HepG2 (cell line): ENCODE results near the gene FHL3. TPM values are rescaled to one million over a fixed set of nuclear protein-coding genes. Genes with fewer than 3 reads are reported as not detected.

Experiments used
- ATAC-seq: fragments of 200-7000 bp; cut with Tn5 transposase; 3 replicates; pipeline ENCODE4 v1.9.1; 2020; ENCODE audit warnings: mild to moderate bottlenecking, moderate library complexity
- BruUV-seq: library from RNA; stranded (reverse); fragments of 400-500 nt; replicated peaks from 2 replicates; lab custom pipeline; 2021; lab: Mats Ljungman, UMichigan
- CTCF ChIA-PET: fragments of 300-600 bp; formaldehyde crosslinking; extraction: SDS; loops from one replicate; lab custom pipeline; 2021; ENCODE audit warnings: low total read pairs, inconsistent platforms, low intra/inter-chr PET ratio; lab: Yijun Ruan, JAX
- POLR2A ChIA-PET: fragments of 350-600 bp; sonication (Branson Sonifier 250); formaldehyde crosslinking; loops from one replicate; lab custom pipeline; 2020; ENCODE audit warnings: antibody characterized with exemption, inconsistent platforms; lab: Yijun Ruan, JAX
- DNase-seq: peaks from one replicate; pipeline ENCODE4 v3.0.0-alpha.2; 2015; ENCODE audit warnings: low spot score
- FAIRE-seq: peaks from 3 replicates; lab custom pipeline; 2011; peaks lifted over from hg19 to GRCh38; lab: Jason Lieb, UNC
- H2AFZ ChIP-seq: one replicate; pipeline ENCODE4 v1.6.1; 2011; ENCODE audit warnings: low read length, inconsistent platforms
- H3K27ac ChIP-seq: fragments of 300-600 bp; 3 replicates; pipeline ENCODE4 v1.8.0; 2011; ENCODE audit warnings: mixed run types, mild to moderate bottlenecking, mixed read lengths, low read length, inconsistent platforms; ENCODE audit not compliant: insufficient read depth; ENCODE audit errors: extremely low read length
- H3K27me3 ChIP-seq, 2 experiments: fragments of 200-600 bp in 1 of 2; 2 replicates in 1 of 2; 3 replicates in 1 of 2; pipeline versions ENCODE4 v1.6.0 to v1.8.0; 2011; ENCODE audit warnings: low read length in 2 of 2, mild to moderate bottlenecking in 2 of 2, moderate library complexity in 2 of 2, inconsistent platforms in 1 of 2; ENCODE audit not compliant: insufficient read depth in 2 of 2, control insufficient read depth in 1 of 2
- H3K36me3 ChIP-seq, 2 experiments: fragments of 200-600 bp in 1 of 2; replicated peaks in 1 of 2; 2 replicates in 1 of 2; 3 replicates in 1 of 2; pipeline versions ENCODE4 v1.5.1 to v1.8.0; 2011; ENCODE audit warnings: low read length in 2 of 2, inconsistent platforms in 1 of 2; ENCODE audit not compliant: insufficient read depth in 2 of 2, control insufficient read depth in 1 of 2
- H3K4me1 ChIP-seq: 2 replicates; pipeline ENCODE4 v1.5.1; 2012; ENCODE audit warnings: low read length, inconsistent platforms; ENCODE audit not compliant: insufficient read depth
- H3K4me2 ChIP-seq: 2 replicates; pipeline ENCODE4 v1.6.0; 2011; ENCODE audit warnings: low read depth, low read length, inconsistent platforms
- H3K4me3 ChIP-seq, 3 experiments: fragments of 200-600 bp in 1 of 3; sonication (generic), shearing (Covaris generic) in 1 of 3; replicated peaks in 1 of 3; 2 replicates each; pipeline ENCODE4 v1.5.1; 2011 to 2016; ENCODE audit warnings: low read length in 3 of 3, inconsistent platforms in 2 of 3, low read depth in 2 of 3, mild to moderate bottlenecking in 2 of 3, control low read depth in 1 of 3, mixed read lengths in 1 of 3; ENCODE audit not compliant: insufficient read depth in 1 of 3
- H3K79me2 ChIP-seq: one replicate; pipeline ENCODE4 v1.6.1; 2011; ENCODE audit warnings: low read length, inconsistent platforms; ENCODE audit not compliant: insufficient read depth
- H3K9ac ChIP-seq: 2 replicates; pipeline ENCODE4 v1.6.0; 2011; ENCODE audit warnings: mild to moderate bottlenecking, low read depth, low read length, inconsistent platforms; ENCODE audit not compliant: insufficient read depth
- H3K9me3 ChIP-seq: 2 replicates; pipeline ENCODE4 v1.5.1; 2012; ENCODE audit warnings: mild to moderate bottlenecking, low read length
- H4K20me1 ChIP-seq: 2 replicates; pipeline ENCODE4 v1.6.0; 2011; ENCODE audit warnings: inconsistent platforms, mild to moderate bottlenecking, low read length, moderate library complexity; ENCODE audit not compliant: insufficient read depth
- MZF1 ChIP-seq: sonication (generic); formaldehyde crosslinking; IDR thresholded peaks from 2 replicates; pipeline ENCODE4 v1.8.1; 2023; ENCODE audit warnings: mild to moderate bottlenecking, missing genetic modification reagents, borderline replicate concordance
- PHF8 ChIP-seq: sonication (generic); formaldehyde crosslinking; IDR thresholded peaks from 2 replicates; pipeline ENCODE4 v1.5.0; 2020; ENCODE audit warnings: missing genetic modification reagents
- SMC3 ChIP-seq: IDR thresholded peaks from 2 replicates; pipeline ENCODE4 v1.6.1; 2011; ENCODE audit warnings: low read length, improper control_type of control experiment
- ZFP37 ChIP-seq: sonication (generic); formaldehyde crosslinking; IDR thresholded peaks from 2 replicates; pipeline ENCODE4 v1.4.0; 2020; ENCODE audit warnings: missing genetic modification reagents, borderline replicate concordance
- ZFP90 ChIP-seq: sonication (generic); formaldehyde crosslinking; IDR thresholded peaks from 2 replicates; pipeline ENCODE4 v1.8.0; 2022; ENCODE audit warnings: missing genetic modification reagents, mild to moderate bottlenecking, inconsistent platforms, borderline replicate concordance
- ZMYM3 ChIP-seq: sonication (generic); formaldehyde crosslinking; IDR thresholded peaks from 2 replicates; pipeline ENCODE4 v1.5.1; 2020; ENCODE audit warnings: mild to moderate bottlenecking, missing genetic modification reagents
- ZNF256 ChIP-seq: sonication (generic); formaldehyde crosslinking; conservative IDR thresholded peaks from 2 replicates; pipeline ENCODE4 v1.4.0; 2020; ENCODE audit warnings: missing genetic modification reagents
- ZNF296 ChIP-seq: sonication (generic); formaldehyde crosslinking; conservative IDR thresholded peaks from 2 replicates; pipeline ENCODE4 v1.5.0; 2020; ENCODE audit warnings: mild to moderate bottlenecking, missing genetic modification reagents
- ZNF335 ChIP-seq: sonication (generic); formaldehyde crosslinking; IDR thresholded peaks from 2 replicates; pipeline ENCODE4 v1.4.0; 2020; ENCODE audit warnings: missing genetic modification reagents
- ZNF414 ChIP-seq: sonication (generic); formaldehyde crosslinking; IDR thresholded peaks from 2 replicates; pipeline ENCODE4 v1.5.0; 2020; ENCODE audit warnings: missing genetic modification reagents
- ZNF510 ChIP-seq: sonication (generic); formaldehyde crosslinking; IDR thresholded peaks from 2 replicates; pipeline ENCODE4 v1.4.0; 2020; ENCODE audit warnings: low read depth, mild to moderate bottlenecking, missing genetic modification reagents
- ZNF512 ChIP-seq: sonication (generic); formaldehyde crosslinking; IDR thresholded peaks from 2 replicates; pipeline ENCODE4 v1.4.0; 2020; ENCODE audit warnings: mild to moderate bottlenecking, missing genetic modification reagents
- ZNF878 ChIP-seq: sonication (generic); formaldehyde crosslinking; IDR thresholded peaks from 2 replicates; pipeline ENCODE4 v1.8.1; 2023; ENCODE audit warnings: mild to moderate bottlenecking, missing genetic modification reagents, moderate library complexity
- WGBS: methylation state at CpG from one replicate; pipeline ENCODE4 v1.1.6; 2017; ENCODE audit warnings: low lambda C conversion rate; 5-methylcytosine and 5-hydroxymethylcytosine counted together
- in situ Hi-C: cut with HindIII; loops from 2 replicates; pipeline ENCODE4 v1.10.0; 2017; ENCODE audit warnings: low pct_unique_long_range_greater_than_20kb; ENCODE audit not compliant: extremely low pct_ligation_motif_present
- intact Hi-C: fragments of 100-400 bp; cut with micrococcal nuclease; formaldehyde crosslinking; loops from one replicate; pipeline ENCODE4 v1.10.0; 2022; ENCODE audit not compliant: unreplicated experiment
- polyA plus RNA-seq, 8 experiments: library from polyadenylated mRNA; depleted of rRNA in 3 of 8; stranded (reverse) in 7 of 8; unstranded in 1 of 8; fragments of >200 nt; fragmentation: Illumina TruSeq in 4 of 8; extraction: Trizol in 4 of 8; gene quantifications; 2 replicates each; pipeline versions ENCODE4 v1.2.1 to v1.2.3, GENCODE V29; 2011 to 2016; ENCODE audit warnings: low read depth in 4 of 8, missing spikeins in 1 of 8, mixed read lengths in 1 of 8; ENCODE audit not compliant: insufficient read depth in 1 of 8
- total RNA-seq, 5 experiments: library from RNA; depleted of rRNA; stranded (reverse); fragments of >200 nt; fragmentation: Illumina TruSeq; extraction: Trizol; gene quantifications; 2 replicates each; pipeline ENCODE4 v1.2.3, GENCODE V29; 2016; ENCODE audit warnings: low read depth in 1 of 5
- TF ChIP-seq, protein P1 (sequence below), 2 experiments: sonication (generic) in 1 of 2; formaldehyde crosslinking in 1 of 2; IDR thresholded peaks; 2 replicates each; pipeline versions ENCODE4 v1.6.1 to v1.9.0; 2014 to 2022; ENCODE audit warnings: antibody characterized with exemption in 1 of 2, borderline replicate concordance in 1 of 2, inconsistent platforms in 1 of 2, low read depth in 1 of 2, missing genetic modification reagents in 1 of 2

Gene FHL3
- total and polyA plus RNA-seq, 2 of the 13 experiments (the other 11 are each of a cell fraction or from before 2014, with no cell fraction given), result 2.8 to 6.6 TPM

DNA sequence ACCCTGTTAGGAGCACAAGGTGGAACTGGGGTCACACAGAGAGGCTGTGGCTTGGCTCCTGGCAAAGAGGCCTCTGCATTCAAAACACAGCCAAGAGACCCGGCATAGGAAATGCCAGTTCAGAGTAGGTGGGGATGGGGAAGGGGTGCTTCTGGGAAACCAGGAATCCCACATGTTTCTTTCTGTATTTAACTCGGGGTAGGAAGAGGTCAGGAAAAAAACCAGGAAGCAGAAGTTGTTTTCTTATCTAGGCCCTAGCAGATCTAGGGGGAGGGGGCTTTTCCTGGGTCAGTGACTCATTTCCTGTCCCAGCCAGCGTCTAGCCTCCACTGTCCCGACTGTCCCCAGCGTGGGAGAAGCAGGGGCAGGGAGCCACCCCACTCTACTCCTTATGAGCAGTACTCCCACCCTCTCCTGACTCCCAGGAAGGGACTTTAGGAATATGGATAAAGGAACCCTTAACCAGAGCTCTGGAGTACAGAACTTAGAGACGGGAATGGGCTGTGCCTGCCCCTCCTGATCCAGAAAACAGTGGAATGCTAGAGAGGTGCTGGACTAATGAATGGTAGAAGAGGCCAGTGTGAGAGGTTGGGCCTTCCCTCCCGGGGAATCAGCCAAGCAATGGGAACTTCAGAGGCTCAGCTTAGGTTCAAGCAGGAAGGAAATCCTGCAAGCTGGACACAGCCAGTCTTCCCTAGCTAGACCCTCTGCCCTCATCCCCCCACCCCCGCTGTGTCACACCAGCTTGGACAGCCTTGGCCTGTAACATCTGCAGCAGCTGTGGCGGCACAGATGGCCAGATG, 5.7 kb downstream of the FHL3 start:
- peak; percentile 34 for FAIRE-seq
- ATAC-seq, result peak; percentile 61
- no peak overlapping the region for H2AFZ ChIP-seq
- in situ Hi-C loops (no loop called here), intact Hi-C loops (no loop called here)
- peaks cover 19% of the 10 kb centered on the region for H3K79me2 ChIP-seq
- H3K9me3 ChIP-seq, result no peaks in the 10 kb centered on the region
- 18% methylated on average over 9 of the region's 9 CpGs for WGBS
- H4K20me1 ChIP-seq, result no peaks in the 10 kb centered on the region
- CTCF ChIA-PET, result no interaction called here
- DNase-seq, result peak; percentile 75
- H3K27me3 ChIP-seq, result no peaks in the 10 kb centered on the region; a peak in 1 of 5 replicates
- H3K4me2 ChIP-seq, result peak overlapping the region; percentile 78
- no TSS peak for BruUV-seq
- H3K4me1 ChIP-seq, result peaks cover 55% of the 10 kb centered on the region
- POLR2A ChIA-PET, result interaction anchor here (0.6 to 3.6 kb wide), 10 partner anchors 9 to 140 kb away, joined by 3 to 48 read pairs (median 6); partner anchors contain the start of genes INPP5B, MTF1, SF3A3 and UTP11
- peaks cover 8 to 15% of the 10 kb centered on the region in 2 experiments for H3K36me3 ChIP-seq
- H3K9ac ChIP-seq, result peak overlapping the region; percentile 69
- H3K27ac ChIP-seq, result peak overlapping the region; percentile 72
- H3K4me3 ChIP-seq, result peak overlapping the region; percentile 9 to 58 (median 27); a peak in 5 of 6 replicates
- TF ChIP-seq SMC3 (no peak), MZF1 (no peak), ZNF510 (no peak), ZNF414 (CRISPR knock-in tag) (no peak), ZNF335 (CRISPR knock-in tag) (no peak), ZFP37 (no peak), ZNF256 (CRISPR knock-in tag) (no peak), ZMYM3 (CRISPR knock-in tag) (no peak), ZNF878 (CRISPR knock-in tag) (no peak), ZNF296 (CRISPR knock-in tag) (no peak), ZFP90 (CRISPR knock-in tag) (no peak), ZNF512 (CRISPR knock-in tag) (no peak), PHF8 (CRISPR knock-in tag) (no peak)
- TF ChIP-seq, protein P1, sequence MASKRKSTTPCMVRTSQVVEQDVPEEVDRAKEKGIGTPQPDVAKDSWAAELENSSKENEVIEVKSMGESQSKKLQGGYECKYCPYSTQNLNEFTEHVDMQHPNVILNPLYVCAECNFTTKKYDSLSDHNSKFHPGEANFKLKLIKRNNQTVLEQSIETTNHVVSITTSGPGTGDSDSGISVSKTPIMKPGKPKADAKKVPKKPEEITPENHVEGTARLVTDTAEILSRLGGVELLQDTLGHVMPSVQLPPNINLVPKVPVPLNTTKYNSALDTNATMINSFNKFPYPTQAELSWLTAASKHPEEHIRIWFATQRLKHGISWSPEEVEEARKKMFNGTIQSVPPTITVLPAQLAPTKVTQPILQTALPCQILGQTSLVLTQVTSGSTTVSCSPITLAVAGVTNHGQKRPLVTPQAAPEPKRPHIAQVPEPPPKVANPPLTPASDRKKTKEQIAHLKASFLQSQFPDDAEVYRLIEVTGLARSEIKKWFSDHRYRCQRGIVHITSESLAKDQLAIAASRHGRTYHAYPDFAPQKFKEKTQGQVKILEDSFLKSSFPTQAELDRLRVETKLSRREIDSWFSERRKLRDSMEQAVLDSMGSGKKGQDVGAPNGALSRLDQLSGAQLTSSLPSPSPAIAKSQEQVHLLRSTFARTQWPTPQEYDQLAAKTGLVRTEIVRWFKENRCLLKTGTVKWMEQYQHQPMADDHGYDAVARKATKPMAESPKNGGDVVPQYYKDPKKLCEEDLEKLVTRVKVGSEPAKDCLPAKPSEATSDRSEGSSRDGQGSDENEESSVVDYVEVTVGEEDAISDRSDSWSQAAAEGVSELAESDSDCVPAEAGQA (IDR thresholded peaks at IDR 0.05; ENCODE audit: low read depth), result no peak
- TF ChIP-seq, protein P1 (CRISPR knock-in tag; IDR thresholded peaks at IDR 0.05; ENCODE audit: borderline replicate concordance), result no peak
